Right lobe of liver (tissue), 6 donors: Measurements from ENCODE around the gene GLIS1. TPM values are rescaled to one million over a fixed set of nuclear protein-coding genes. Genes with fewer than 3 reads are reported as not detected.

Experiments
- ATAC-seq, 4 donors: fragments of 200-7000 bp; cut with Tn5 transposase; one replicate each; pipeline ENCODE4 v1.9.1; 2020; ENCODE audit warnings: mild to moderate bottlenecking in 4 of 4, moderate library complexity in 4 of 4
- DNase-seq, 3 donors: peaks; one replicate each; pipeline ENCODE4 v3.0.0-alpha.2; 2020
- H3K27ac ChIP-seq, 3 donors: fragments of 200-600 bp; one replicate each; pipeline ENCODE4 v1.8.0; 2022
- H3K27me3 ChIP-seq, 2 donors: fragments of 200-600 bp; one replicate each; pipeline ENCODE4 v1.8.0; 2022
- H3K36me3 ChIP-seq, 4 donors: fragments of 200-600 bp; sonication (generic) in 1 of 4; one replicate each; pipeline versions ENCODE4 v1.5.1 to v1.8.0; 2017 to 2022; ENCODE audit warnings: control low read depth in 1 of 4
- H3K4me1 ChIP-seq, 4 donors: fragments of 200-600 bp; sonication (generic) in 1 of 4; one replicate each; pipeline versions ENCODE4 v1.5.1 to v1.8.0; 2017 to 2022; ENCODE audit warnings: control low read depth in 1 of 4
- H3K4me3 ChIP-seq, 3 donors: fragments of 200-600 bp; one replicate each; pipeline ENCODE4 v1.8.0; 2022
- H3K9me3 ChIP-seq, 4 donors: fragments of 200-600 bp; sonication (generic) in 1 of 4; one replicate each; pipeline versions ENCODE4 v1.5.1 to v1.8.0; 2017 to 2022; ENCODE audit warnings: control low read depth in 1 of 4
- CTCF ChIP-seq, 4 donors: fragments of 200-600 bp in 3 of 4; fragments of 450-650 bp in 1 of 4; IDR thresholded peaks; one replicate each; pipeline versions ENCODE4 v1.5.1 to v1.8.0; 2016 to 2022; ENCODE audit warnings: antibody characterized with exemption in 4 of 4, mild to moderate bottlenecking in 2 of 4
- POLR2A ChIP-seq: fragments of 450-650 bp; IDR thresholded peaks from one replicate; pipeline ENCODE4 v1.6.1; 2017; ENCODE audit warnings: antibody characterized with exemption, mild to moderate bottlenecking
- WGBS: methylation state at CpG from one replicate; pipeline ENCODE4 v1.1.6; 2018; ENCODE audit warnings: low coverage, low lambda C conversion rate; ENCODE audit not compliant: insufficient coverage; ENCODE audit errors: missing lambda C conversion rate; 5-methylcytosine and 5-hydroxymethylcytosine counted together
- intact Hi-C, 2 donors: fragments of 100-400 bp; cut with DNase I; formaldehyde crosslinking; loops; one replicate each; pipeline versions ENCODE4 v1.11.2 to v1.14.1; 2022
- total RNA-seq, 6 experiments: library from RNA; depleted of rRNA in 2 of 6; stranded (reverse); fragments of >200 nt in 2 of 6; fragmentation: NEBNext Ultra II Directional in 3 of 6; extraction: Animal tissue kit (Norgen Biotek cat#: 25700) in 3 of 6; gene quantifications; one replicate each; pipeline versions ENCODE4 v1.1.0 to v1.2.4, GENCODE V29; 2016 to 2023
- donor health status: DM: no; HTN: yes; CAD: no.
- donor health status: DM: no; HTN: no; CAD: no.
- donor health status: DM: no; HTN: no; CAD: no.
- donor health status: DM: no; HTN: yes; CAD: no.
- donor health status: DM: no; HTN: yes; CAD: no.

Gene GLIS1
- total RNA-seq, 6 experiments from 2014 or later = not detected

DNA sequence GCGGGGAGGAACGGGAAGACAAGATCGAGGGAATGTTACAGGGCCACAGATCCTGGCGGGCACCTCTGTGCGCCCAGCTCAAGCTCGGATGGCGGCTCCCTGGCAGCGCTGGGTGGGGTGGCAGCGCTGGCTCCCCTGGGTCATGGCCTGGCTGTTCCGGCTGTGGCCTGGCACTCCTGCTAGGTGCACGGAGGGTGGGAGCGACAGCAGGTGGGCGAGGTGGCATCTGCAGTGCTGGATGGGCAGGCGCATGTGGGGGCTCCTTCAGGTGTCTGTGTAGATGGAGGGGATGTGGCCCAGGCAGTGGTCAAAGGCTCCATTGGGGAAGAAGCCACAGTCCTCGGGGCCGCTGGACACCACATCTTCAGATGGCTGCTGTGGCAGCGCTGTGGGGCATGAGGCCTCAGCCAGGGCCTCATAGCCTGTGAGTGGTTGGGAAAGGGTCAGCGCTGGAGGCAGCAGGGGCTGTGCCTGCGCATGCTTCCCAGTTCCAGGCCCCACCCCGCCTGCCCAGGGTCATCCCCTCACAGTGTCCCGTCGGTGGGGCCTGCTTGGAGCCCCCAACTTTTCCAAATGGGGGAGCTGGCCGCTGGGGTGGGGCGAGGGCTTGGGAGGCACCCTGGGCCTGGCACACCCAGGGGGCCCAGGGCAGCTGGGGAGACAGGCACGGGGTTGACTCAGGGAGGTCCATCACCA, 232.5 kb downstream of the GLIS1 start:
- Histone ChIP-seq H3K9me3 (no peaks in the 10 kb centered on the region), H3K4me1 (no peaks in the 10 kb centered on the region), H3K27ac (no peak overlapping the region), H3K36me3 (no peaks in the 10 kb centered on the region), H3K27me3 (no peaks in the 10 kb centered on the region), H3K4me3 (no peak overlapping the region)
- TF ChIP-seq POLR2A = no peak
- TF ChIP-seq CTCF (IDR thresholded peaks at IDR 0.05) = no peak
- WGBS = 91% methylated on average over 8 of the region's 25 CpGs
- intact Hi-C loops = no loop called here
- DNase-seq (no peak), ATAC-seq (no peak)

- Histone ChIP-seq H3K9me3 (no peaks in the 10 kb centered on the region), H3K36me3 (no peaks in the 10 kb centered on the region), H3K27ac (no peak overlapping the region), H3K4me3 (no peak overlapping the region), H3K4me1 (no peaks in the 10 kb centered on the region), H3K27me3 (no peaks in the 10 kb centered on the region)
- no peak for TF ChIP-seq CTCF (IDR thresholded peaks at IDR 0.05)
- TF ChIP-seq POLR2A = no peak
- no peak for ATAC-seq
- intact Hi-C loops = no loop called here
- DNase-seq = no peak
- WGBS = 57% methylated on average over 2 of the region's 13 CpGs
Observed at GRCh38 chr1:53505891-53506290, 233.1 kb downstream of the GLIS1 start.

- no peak for TF ChIP-seq POLR2A
- TF ChIP-seq CTCF (IDR thresholded peaks at IDR 0.05) = no peak
- intact Hi-C loops = no loop called here
- H3K4me3 ChIP-seq = no peak overlapping the region
- no peak for DNase-seq
- H3K27ac ChIP-seq = no peak overlapping the region
- H3K27me3 ChIP-seq = no peaks in the 10 kb centered on the region
- no peak for ATAC-seq
- no peaks in the 10 kb centered on the region for H3K36me3 ChIP-seq
- H3K9me3 ChIP-seq = no peaks in the 10 kb centered on the region
- whole genome bisulfite sequencing = no CpG with 5 or more reads among the region's 9 CpGs
- H3K4me1 ChIP-seq = no peaks in the 10 kb centered on the region
Observed at GRCh38 chr1:53505401-53505800, 233.6 kb downstream of the GLIS1 start.

- ATAC-seq (no peak), DNase-seq (no peak)
- Histone ChIP-seq H3K4me1 (no peaks in the 10 kb centered on the region), H3K4me3 (no peak overlapping the region), H3K27ac (no peak overlapping the region), H3K9me3 (no peaks in the 10 kb centered on the region), H3K36me3 (no peaks in the 10 kb centered on the region), H3K27me3 (no peaks in the 10 kb centered on the region)
- TF ChIP-seq CTCF (IDR thresholded peaks at IDR 0.05) (no peak), POLR2A (no peak)
- 30% methylated on average over 3 of the region's 9 CpGs for WGBS
- intact Hi-C loops = no loop called here
Observed at GRCh38 chr1:53504901-53505300, 234.1 kb downstream of the GLIS1 start.
